Mucosa of descending colon (tissue), 3 donors: ENCODE data around the gene WNT16. TPM values are rescaled to one million over a fixed set of nuclear protein-coding genes. Genes with fewer than 3 reads are reported as not detected.
"Not testable (repeated sequence)": the region's sequence is repeated elsewhere in the genome, so short reads cannot be mapped to it uniquely, and the experiment has no call there.

Experiments
- ATAC-seq: fragments of 200-7000 bp; cut with Tn5 transposase; one replicate; pipeline ENCODE4 v1.9.1; 2020; ENCODE audit warnings: mild to moderate bottlenecking, moderate library complexity
- DNase-seq, 3 donors: peaks; one replicate each; pipeline ENCODE4 v3.0.0-alpha.2; 2020
- H3K36me3 ChIP-seq: fragments of 200-600 bp; one replicate; pipeline ENCODE4 v1.8.0; 2021; ENCODE audit warnings: low read depth, mild to moderate bottlenecking
- H3K4me1 ChIP-seq: fragments of 200-600 bp; one replicate; pipeline ENCODE4 v1.8.0; 2021; ENCODE audit warnings: low read depth, mild to moderate bottlenecking
- H3K4me3 ChIP-seq: fragments of 200-600 bp; one replicate; pipeline ENCODE4 v1.8.0; 2021; ENCODE audit warnings: mild to moderate bottlenecking
- H3K9me3 ChIP-seq: fragments of 200-600 bp; one replicate; pipeline ENCODE4 v1.8.0; 2021; ENCODE audit warnings: mild to moderate bottlenecking
- intact Hi-C, 2 donors: fragments of 100-400 bp; cut with DNase I in 1 of 2; cut with micrococcal nuclease in 1 of 2; formaldehyde crosslinking; loops; one replicate each; pipeline versions ENCODE4 v1.11.0 to v1.11.1; 2022; cut with DNase I, micrococcal nuclease
- total RNA-seq, 3 donors: library from RNA; stranded (reverse); fragmentation: NEBNext Ultra II Directional in 2 of 3; extraction: Animal tissue kit (Norgen Biotek cat#: 25700) in 2 of 3; gene quantifications; one replicate each; pipeline versions ENCODE4 v1.2.1 to v1.2.4, GENCODE V29; 2021 to 2023
- TF ChIP-seq, protein P1 (sequence below): fragments of 200-600 bp; IDR thresholded peaks from one replicate; pipeline ENCODE4 v1.8.0; 2022; ENCODE audit warnings: antibody characterized with exemption, mild to moderate bottlenecking
- donor health status: DM: no; HTN: no; CAD: no; lungs with moderate emphysema.
- donor health status: DM: no; HTN: no; CAD: no.
- donor health status: DM: no; HTN: yes; CAD: no.

Gene WNT16
- total RNA-seq, 3 donors from 2014 or later, result 1.4 TPM; not detected in 2

- Histone ChIP-seq H3K4me1 (no peaks in the 10 kb centered on the region), H3K4me3 (no peak overlapping the region), H3K36me3 (no peaks in the 10 kb centered on the region), H3K9me3 (peaks cover 8% of the 10 kb centered on the region)
- TF ChIP-seq, protein P1, sequence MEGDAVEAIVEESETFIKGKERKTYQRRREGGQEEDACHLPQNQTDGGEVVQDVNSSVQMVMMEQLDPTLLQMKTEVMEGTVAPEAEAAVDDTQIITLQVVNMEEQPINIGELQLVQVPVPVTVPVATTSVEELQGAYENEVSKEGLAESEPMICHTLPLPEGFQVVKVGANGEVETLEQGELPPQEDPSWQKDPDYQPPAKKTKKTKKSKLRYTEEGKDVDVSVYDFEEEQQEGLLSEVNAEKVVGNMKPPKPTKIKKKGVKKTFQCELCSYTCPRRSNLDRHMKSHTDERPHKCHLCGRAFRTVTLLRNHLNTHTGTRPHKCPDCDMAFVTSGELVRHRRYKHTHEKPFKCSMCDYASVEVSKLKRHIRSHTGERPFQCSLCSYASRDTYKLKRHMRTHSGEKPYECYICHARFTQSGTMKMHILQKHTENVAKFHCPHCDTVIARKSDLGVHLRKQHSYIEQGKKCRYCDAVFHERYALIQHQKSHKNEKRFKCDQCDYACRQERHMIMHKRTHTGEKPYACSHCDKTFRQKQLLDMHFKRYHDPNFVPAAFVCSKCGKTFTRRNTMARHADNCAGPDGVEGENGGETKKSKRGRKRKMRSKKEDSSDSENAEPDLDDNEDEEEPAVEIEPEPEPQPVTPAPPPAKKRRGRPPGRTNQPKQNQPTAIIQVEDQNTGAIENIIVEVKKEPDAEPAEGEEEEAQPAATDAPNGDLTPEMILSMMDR, result no peak
- no peak for ATAC-seq
- intact Hi-C loops, result no loop called here
- DNase-seq, result no peak
Observed at GRCh38 chr7:121285066-121285667, 43.6 kb upstream of the WNT16 start.

- ATAC-seq, result no peak
- peaks cover 8% of the 10 kb centered on the region for H3K9me3 ChIP-seq
- TF ChIP-seq, protein P1, result no peak
- H3K36me3 ChIP-seq, result no peaks in the 10 kb centered on the region
- no peak for DNase-seq
- intact Hi-C loops, result no loop called here
- H3K4me3 ChIP-seq, result no peak overlapping the region
- H3K4me1 ChIP-seq, result no peaks in the 10 kb centered on the region
Observed at GRCh38 chr7:121286186-121286585, 42.6 kb upstream of the WNT16 start.

DNA sequence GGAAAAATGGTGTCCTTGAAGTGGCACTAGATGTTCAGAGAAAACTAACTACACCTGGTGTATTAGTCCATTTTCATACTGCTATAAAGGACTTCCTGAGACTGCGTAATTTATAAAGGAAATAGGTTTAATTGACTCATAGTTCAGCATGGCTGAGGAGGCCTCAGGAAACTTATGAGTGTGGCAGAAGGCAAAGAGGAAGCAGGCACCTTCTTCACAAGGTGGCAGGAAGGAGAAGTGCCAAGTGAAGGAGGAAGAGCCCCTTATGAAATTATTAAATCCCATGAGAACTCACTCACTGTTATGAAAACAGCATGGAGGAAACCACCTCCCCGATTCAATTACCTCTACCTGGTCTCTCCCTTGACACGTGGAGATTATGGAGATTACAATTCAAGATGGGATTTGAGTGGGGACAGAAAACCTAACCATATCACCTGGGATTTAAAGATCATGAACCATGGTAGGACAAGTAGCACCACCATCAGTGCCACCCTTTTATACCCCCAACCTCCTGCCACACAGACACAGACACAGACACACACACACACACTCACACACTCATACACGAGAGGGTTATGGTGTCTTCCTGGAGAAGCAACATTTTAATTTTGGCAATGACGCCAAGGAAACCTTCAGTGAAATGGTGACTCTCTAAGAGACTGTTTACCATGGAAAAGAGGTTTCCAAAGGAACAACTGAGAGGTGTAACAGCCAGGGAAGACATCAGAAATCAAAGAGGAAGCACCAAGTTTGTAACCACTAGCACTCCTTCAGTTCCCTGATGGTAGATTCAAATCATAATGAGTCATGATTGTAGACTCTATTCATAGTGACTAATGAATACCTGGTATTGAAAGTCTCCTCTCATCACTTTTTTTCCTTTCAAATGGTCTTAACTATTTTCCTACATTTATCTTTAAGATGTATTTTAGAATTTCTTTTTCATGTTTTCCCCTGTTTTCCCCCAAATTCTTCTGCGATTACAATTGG lies 41.8 kb upstream of the WNT16 start:
- Histone ChIP-seq H3K36me3 (no peaks in the 10 kb centered on the region), H3K9me3 (peaks cover 8% of the 10 kb centered on the region), H3K4me3 (no peak overlapping the region), H3K4me1 (no peaks in the 10 kb centered on the region)
- TF ChIP-seq, protein P1, result no peak
- no peak for DNase-seq
- intact Hi-C loops, result no loop called here
- no peak for ATAC-seq

- H3K36me3 ChIP-seq, result no peaks in the 10 kb centered on the region
- DNase-seq (no peak), ATAC-seq (no peak)
- TF ChIP-seq, protein P1, result no peak
- H3K9me3 ChIP-seq, result peaks cover 8% of the 10 kb centered on the region
- H3K4me1 ChIP-seq, result no peaks in the 10 kb centered on the region
- no peak overlapping the region for H3K4me3 ChIP-seq
- intact Hi-C loops, result no loop called here
Observed at GRCh38 chr7:121288894-121289293, 39.9 kb upstream of the WNT16 start.

DNA sequence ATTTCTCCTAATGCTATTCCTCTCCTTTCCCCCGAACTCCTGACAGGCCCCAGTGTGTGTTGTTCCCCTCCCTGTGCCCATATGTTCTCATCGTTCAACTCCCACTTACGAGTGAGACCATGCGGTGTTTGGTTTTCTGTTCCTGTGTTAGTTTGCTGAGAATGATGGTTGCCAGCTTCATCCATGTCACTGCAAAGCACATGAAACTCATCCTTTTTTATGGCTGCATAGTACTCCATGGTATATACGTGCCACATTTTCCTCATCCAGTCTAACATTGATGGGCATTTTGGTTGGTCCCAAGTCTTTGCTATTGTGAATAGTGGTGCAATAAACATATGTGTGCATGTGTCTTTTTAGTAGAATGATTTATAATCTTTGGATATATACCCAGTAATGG lies 38.9 kb upstream of the WNT16 start:
- intact Hi-C loops, H3K4me1 ChIP-seq, H3K9me3 ChIP-seq, ATAC-seq, H3K4me3 ChIP-seq, DNase-seq, H3K36me3 ChIP-seq: not testable (repeated sequence)

- Histone ChIP-seq H3K4me3 (no peak overlapping the region), H3K36me3 (no peaks in the 10 kb centered on the region), H3K4me1 (no peaks in the 10 kb centered on the region), H3K9me3 (no peaks in the 10 kb centered on the region)
- intact Hi-C loops, result no loop called here
- ATAC-seq, result no peak
- DNase-seq, result no peak
- TF ChIP-seq, protein P1, result no peak
Observed at GRCh38 chr7:121294448-121294992, 34.3 kb upstream of the WNT16 start.
